ENCODE data around the gene PRPF40A. TPM values are rescaled to one million over a fixed set of nuclear protein-coding genes. Genes with fewer than 3 reads are reported as not detected.
A peak's percentile ranks its signal among the peaks of the same experiment; 100 is the strongest.

The PRPF40A gene
- total RNA-seq, 1 donor from 2014 or later, result 84.8 TPM

DNA sequence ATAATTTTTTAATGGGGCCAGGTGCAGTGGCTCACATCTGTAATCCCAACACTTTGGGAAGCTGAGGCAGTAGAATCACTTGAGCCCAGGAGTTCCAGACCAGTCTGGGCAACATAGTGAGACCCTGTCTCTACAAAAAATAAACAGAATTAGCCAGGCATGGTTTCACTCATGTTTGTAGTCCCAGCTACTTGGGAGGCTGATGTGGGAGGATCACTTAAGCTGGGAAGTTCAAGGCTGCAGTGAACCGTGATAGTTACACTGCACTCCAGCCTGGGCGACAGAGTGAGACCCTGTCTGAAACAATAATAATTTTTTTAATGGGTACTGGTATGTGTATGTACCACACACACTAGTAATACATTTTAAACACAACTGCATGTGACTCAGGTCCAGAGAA, 3.5 kb upstream of the PRPF40A start:
- H3K36me3 ChIP-seq, result peaks cover 12% of the 10 kb centered on the region
- no peaks in the 10 kb centered on the region for H3K9me3 ChIP-seq
- ATAC-seq (no peak), DNase-seq (no peak)
- no peaks in the 10 kb centered on the region for H3K27me3 ChIP-seq (ENCODE audit: low read depth)
- no peak overlapping the region for H3K27ac ChIP-seq
- no peak overlapping the region for H3K4me3 ChIP-seq
- peaks cover 41% of the 10 kb centered on the region for H3K4me1 ChIP-seq
- intact Hi-C loops (cut with DNase I), result no loop called here
- TF ChIP-seq, protein P1, sequence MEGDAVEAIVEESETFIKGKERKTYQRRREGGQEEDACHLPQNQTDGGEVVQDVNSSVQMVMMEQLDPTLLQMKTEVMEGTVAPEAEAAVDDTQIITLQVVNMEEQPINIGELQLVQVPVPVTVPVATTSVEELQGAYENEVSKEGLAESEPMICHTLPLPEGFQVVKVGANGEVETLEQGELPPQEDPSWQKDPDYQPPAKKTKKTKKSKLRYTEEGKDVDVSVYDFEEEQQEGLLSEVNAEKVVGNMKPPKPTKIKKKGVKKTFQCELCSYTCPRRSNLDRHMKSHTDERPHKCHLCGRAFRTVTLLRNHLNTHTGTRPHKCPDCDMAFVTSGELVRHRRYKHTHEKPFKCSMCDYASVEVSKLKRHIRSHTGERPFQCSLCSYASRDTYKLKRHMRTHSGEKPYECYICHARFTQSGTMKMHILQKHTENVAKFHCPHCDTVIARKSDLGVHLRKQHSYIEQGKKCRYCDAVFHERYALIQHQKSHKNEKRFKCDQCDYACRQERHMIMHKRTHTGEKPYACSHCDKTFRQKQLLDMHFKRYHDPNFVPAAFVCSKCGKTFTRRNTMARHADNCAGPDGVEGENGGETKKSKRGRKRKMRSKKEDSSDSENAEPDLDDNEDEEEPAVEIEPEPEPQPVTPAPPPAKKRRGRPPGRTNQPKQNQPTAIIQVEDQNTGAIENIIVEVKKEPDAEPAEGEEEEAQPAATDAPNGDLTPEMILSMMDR (IDR thresholded peaks at IDR 0.05), result no peak

- no peaks in the 10 kb centered on the region for H3K9me3 ChIP-seq
- no peaks in the 10 kb centered on the region for H3K27me3 ChIP-seq (ENCODE audit: low read depth)
- intact Hi-C loops (cut with DNase I), result no loop called here
- peaks cover 50% of the 10 kb centered on the region for H3K4me1 ChIP-seq
- peak overlapping the region; percentile 98 for H3K27ac ChIP-seq
- H3K4me3 ChIP-seq, result peak overlapping the region; percentile 90
- peaks cover 23% of the 10 kb centered on the region for H3K36me3 ChIP-seq
- DNase-seq (no peak), ATAC-seq (peak; percentile 4 to 24)
- TF ChIP-seq, protein P1 (IDR thresholded peaks at IDR 0.05), result no peak
Measured at GRCh38 chr2:152718909-152719645, 1.8 kb upstream of the PRPF40A start.

- peak; percentile 96 for DNase-seq
Measured at GRCh38 chr2:152718076-152718908, 1.0 kb upstream of the PRPF40A start, which contains the start of gene ARL6IP6. Gene ARL6IP6, plus strand, starts transcription at chr2:152718620. Its CDS starts 5 bp downstream, at chr2:152718625.

GRCh38 chr2:152716805-152717227, 445 bp downstream of the PRPF40A start:
- Histone ChIP-seq H3K4me1 (peaks cover 47% of the 10 kb centered on the region), H3K36me3 (peaks cover 39% of the 10 kb centered on the region), H3K27ac (peak overlapping the region; percentile 98), H3K4me3 (peak overlapping the region; percentile 90), H3K27me3 (ENCODE audit: low read depth) (no peaks in the 10 kb centered on the region), H3K9me3 (no peaks in the 10 kb centered on the region)
- ATAC-seq (no peak), DNase-seq (no peak)
- intact Hi-C loops (cut with DNase I), result no loop called here
- TF ChIP-seq, protein P1 (IDR thresholded peaks at IDR 0.05), result no peak

More at GRCh38 chr2:152718076-152718908, 1.0 kb upstream of the PRPF40A start, which contains the start of gene ARL6IP6:
- intact Hi-C loops (cut with DNase I), result no loop called here
- Histone ChIP-seq H3K4me3 (peak within 1 kb of the TSS; percentile 90), H3K27me3 (ENCODE audit: low read depth) (no peaks in the 10 kb centered on the region), H3K36me3 (peaks cover 31% of the 10 kb centered on the region), H3K4me1 (peaks cover 50% of the 10 kb centered on the region), H3K9me3 (no peaks in the 10 kb centered on the region), H3K27ac (peak within 1 kb of the TSS; percentile 98)
- ATAC-seq, result peak; percentile 93 to 94
- TF ChIP-seq, protein P1 (IDR thresholded peaks at IDR 0.05), result no peak

- Histone ChIP-seq H3K27ac (no peak overlapping the region), H3K4me1 (peaks cover 38% of the 10 kb centered on the region), H3K27me3 (ENCODE audit: low read depth) (no peaks in the 10 kb centered on the region), H3K4me3 (peak overlapping the region; percentile 90), H3K9me3 (no peaks in the 10 kb centered on the region), H3K36me3 (peaks cover 40% of the 10 kb centered on the region)
- DNase-seq, result no peak
- ATAC-seq, result no peak
- TF ChIP-seq, protein P1 (IDR thresholded peaks at IDR 0.05), result peak; percentile 37
- intact Hi-C loops (cut with DNase I), result no loop called here
Measured at GRCh38 chr2:152715854-152716428, 1.3 kb downstream of the PRPF40A start.

Measured in lower lobe of right lung (tissue), 2 donors.